PFSK-1 (cell line): ENCODE results near the gene IQCE.

ENCODE experiments used
- FOXP2 ChIP-seq: optimal IDR thresholded peaks from 2 replicates; pipeline ENCODE3; 2011; ENCODE audit warnings: borderline replicate concordance, control low read depth, inconsistent platforms; ENCODE audit not compliant: insufficient read depth; ENCODE audit errors: extremely low read length, extremely low read depth
- POLR2AphosphoS5 ChIP-seq: IDR thresholded peaks from 2 replicates; pipeline ENCODE4 v1.6.1; 2012; ENCODE audit warnings: low read depth, mild to moderate bottlenecking, control low read depth, low read length, moderate library complexity
- REST ChIP-seq, 2 experiments: IDR thresholded peaks; 2 replicates each; pipeline versions ENCODE4 v1.6.1 to v1.8.0; 2011 to 2012; ENCODE audit warnings: low read depth in 2 of 2, low read length in 2 of 2, control low read depth in 1 of 2, inconsistent platforms in 1 of 2, mild to moderate bottlenecking in 1 of 2, moderate library complexity in 1 of 2; ENCODE audit not compliant: insufficient read depth in 1 of 2
- SIN3A ChIP-seq: IDR thresholded peaks from 2 replicates; pipeline ENCODE4 v1.6.1; 2012; ENCODE audit warnings: mild to moderate bottlenecking, low read length, moderate library complexity, borderline replicate concordance; ENCODE audit not compliant: insufficient read depth

DNA sequence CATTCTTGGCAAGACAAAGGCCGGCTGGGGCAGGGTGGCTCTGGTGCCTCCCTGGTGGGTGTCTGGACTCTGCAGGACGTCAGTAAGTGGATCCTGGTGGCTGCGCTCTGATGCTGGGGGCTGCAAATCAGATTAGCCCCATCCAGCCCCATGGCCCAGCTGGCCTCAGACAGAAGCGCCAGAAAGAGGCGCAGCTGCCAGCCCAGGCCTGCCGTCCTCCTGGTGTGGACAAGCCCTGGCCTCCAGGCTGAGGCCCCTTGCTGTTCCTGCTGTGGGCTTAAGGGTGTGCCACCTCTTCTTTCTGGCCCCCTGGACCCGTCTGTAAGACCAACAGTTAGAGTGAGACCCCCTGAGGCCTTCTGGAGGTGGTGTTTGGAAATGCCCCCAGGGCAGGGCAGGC lies 45.1 kb upstream of the IQCE start:
- no peak for TF ChIP-seq POLR2AphosphoS5
- TF ChIP-seq FOXP2, result no peak
- TF ChIP-seq REST (IDR thresholded peaks at IDR 0.05; ENCODE audit: insufficient read depth in 1 of 2, low read depth in 2 of 2, low read length in 2 of 2), result no peak
- no peak for TF ChIP-seq SIN3A
